Smooth muscle cell (in vitro differentiated cells): ENCODE results near the gene ADD3. TPM values are rescaled to one million over a fixed set of nuclear protein-coding genes. Genes with fewer than 3 reads are reported as not detected.
A peak's percentile ranks its signal among the peaks of the same experiment; 100 is the strongest.
"Not testable (repeated sequence)": the region's sequence is repeated elsewhere in the genome, so short reads cannot be mapped to it uniquely, and the experiment has no call there.

Experiments
- DNase-seq: peaks from one replicate; lab custom pipeline; 2025; ENCODE audit not compliant: unreplicated experiment; lab: John Stamatoyannopoulos, UW
- H2AFZ ChIP-seq: fragments of 200-600 bp; sonication (generic); 2 replicates; pipeline ENCODE4 v1.6.0; 2016; ENCODE audit warnings: antibody characterized with exemption, low read depth, mild to moderate bottlenecking
- H3F3A ChIP-seq: fragments of 200-600 bp; sonication (generic); 2 replicates; pipeline ENCODE4 v1.6.0; 2017; ENCODE audit warnings: antibody characterized with exemption, low read depth
- H3K27ac ChIP-seq: fragments of 200-600 bp; sonication (generic); 2 replicates; pipeline ENCODE4 v1.5.1; 2016; ENCODE audit warnings: low read depth, mild to moderate bottlenecking
- H3K27me3 ChIP-seq: fragments of 200-600 bp; sonication (generic); 2 replicates; pipeline ENCODE4 v1.6.1; 2016; ENCODE audit warnings: low read depth, mild to moderate bottlenecking
- H3K36me3 ChIP-seq: fragments of 200-600 bp; sonication (generic); 2 replicates; pipeline ENCODE4 v1.5.1; 2016; ENCODE audit warnings: low read depth
- H3K4me1 ChIP-seq: fragments of 200-600 bp; sonication (generic); 2 replicates; pipeline ENCODE4 v1.5.1; 2016; ENCODE audit warnings: low read depth
- H3K4me2 ChIP-seq: fragments of 200-600 bp; sonication (generic); 2 replicates; pipeline ENCODE4 v1.6.0; 2016; ENCODE audit warnings: mild to moderate bottlenecking
- H3K4me3 ChIP-seq: fragments of 200-600 bp; sonication (generic); 2 replicates; pipeline ENCODE4 v1.5.1; 2016; ENCODE audit warnings: mild to moderate bottlenecking
- H3K79me2 ChIP-seq: fragments of 200-600 bp; sonication (generic); 2 replicates; pipeline ENCODE4 v1.6.0; 2016; ENCODE audit warnings: low read depth, mild to moderate bottlenecking
- H3K9ac ChIP-seq: fragments of 200-600 bp; sonication (generic); 2 replicates; pipeline ENCODE4 v1.6.0; 2016; ENCODE audit warnings: low read depth
- H3K9me3 ChIP-seq: fragments of 200-600 bp; sonication (generic); replicated peaks from 2 replicates; pipeline ENCODE4 v1.5.1; 2016; ENCODE audit warnings: low read depth
- H4K20me1 ChIP-seq: fragments of 200-600 bp; sonication (generic); 2 replicates; pipeline ENCODE4 v1.6.0; 2016; ENCODE audit warnings: low read depth
- CTCF ChIP-seq: fragments of 200-600 bp; sonication (generic); IDR thresholded peaks from 2 replicates; pipeline ENCODE4 v1.5.1; 2017; ENCODE audit warnings: borderline replicate concordance, mild to moderate bottlenecking, antibody characterized with exemption; ENCODE audit not compliant: insufficient read depth, poor library complexity, severe bottlenecking
- WGBS: methylation state at CpG from one replicate; pipeline ENCODE4 v1.1.7; 2016; ENCODE audit warnings: low lambda C conversion rate; 5-methylcytosine and 5-hydroxymethylcytosine counted together
- polyA plus RNA-seq: library from polyadenylated mRNA; unstranded; fragments of >200 nt; fragmentation: Nextera tagmentation; extraction: Ambion mirVana; gene quantifications from 2 replicates; pipeline ENCODE4 v1.2.1, GENCODE V29; 2016
- total RNA-seq: library from RNA; depleted of rRNA; stranded (reverse); fragments of >200 nt; gene quantifications from 2 replicates; pipeline ENCODE4 v1.2.3, GENCODE V29; 2014

The ADD3 gene
- total and polyA plus RNA-seq, 2 experiments from 2014 or later = 75.0 to 155 TPM

DNA sequence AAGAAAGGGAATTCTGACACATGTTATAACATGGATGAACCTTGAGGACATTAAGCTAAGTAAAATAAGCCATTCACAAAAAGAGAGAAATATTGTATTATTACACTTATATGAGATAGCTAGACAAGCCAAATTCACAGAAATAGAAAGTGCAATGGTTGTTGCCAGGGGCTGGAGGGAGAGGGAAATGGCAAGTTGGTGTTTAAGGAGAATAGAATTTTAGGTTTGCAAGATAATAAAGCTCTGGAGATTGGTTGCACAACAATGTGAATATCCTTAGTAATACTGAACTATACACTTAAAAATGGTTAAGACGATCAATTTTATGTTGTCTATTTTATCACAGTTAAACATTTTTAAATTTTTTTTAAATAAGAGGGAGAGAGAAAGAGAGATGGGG lies 25.0 kb upstream of the ADD3 start:
- Histone ChIP-seq H3K79me2 (no peaks in the 10 kb centered on the region), H3K4me2 (peak overlapping the region; percentile 73), H3F3A (peaks cover 15% of the 10 kb centered on the region), H3K4me1 (peaks cover 31% of the 10 kb centered on the region), H3K9me3 (no peaks in the 10 kb centered on the region), H3K4me3 (no peak overlapping the region), H3K9ac (no peak overlapping the region), H4K20me1 (no peaks in the 10 kb centered on the region), H3K27me3 (no peaks in the 10 kb centered on the region), H3K36me3 (no peaks in the 10 kb centered on the region), H3K27ac (peak overlapping the region; percentile 77), H2AFZ (peak overlapping the region; percentile 85)
- 100% methylated on average over 1 of the region's 1 CpG for WGBS
- no peak for DNase-seq
- no peak for TF ChIP-seq CTCF

DNA sequence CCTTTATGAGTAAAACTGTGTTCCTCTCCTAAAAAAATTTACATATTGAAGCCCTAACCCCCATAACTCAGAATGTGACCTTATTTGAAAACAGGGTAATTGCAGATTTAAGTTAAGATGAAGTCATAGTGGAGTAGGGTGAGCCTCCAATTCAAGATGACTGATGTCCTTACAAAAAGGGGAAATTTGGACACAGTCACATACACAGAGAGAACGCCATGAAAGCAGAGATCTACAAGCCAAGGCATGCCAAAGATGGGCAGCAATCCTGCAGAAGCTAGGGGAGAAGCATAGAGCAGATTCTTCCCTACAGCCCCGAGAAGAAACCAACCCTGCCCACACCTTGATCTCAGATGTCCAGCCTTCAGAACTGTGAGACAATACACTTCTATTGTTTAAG lies 23.8 kb upstream of the ADD3 start:
- H2AFZ ChIP-seq = no peak overlapping the region
- no peak overlapping the region for H3K9ac ChIP-seq
- no peak overlapping the region for H3K4me2 ChIP-seq
- no peaks in the 10 kb centered on the region for H3K27me3 ChIP-seq
- no peaks in the 10 kb centered on the region for H3K9me3 ChIP-seq
- H3K4me1 ChIP-seq = peaks cover 28% of the 10 kb centered on the region
- peaks cover 15% of the 10 kb centered on the region for H3F3A ChIP-seq
- no peaks in the 10 kb centered on the region for H3K79me2 ChIP-seq
- H3K36me3 ChIP-seq = no peaks in the 10 kb centered on the region
- H4K20me1 ChIP-seq = no peaks in the 10 kb centered on the region
- H3K4me3 ChIP-seq = no peak overlapping the region
- WGBS = 79% methylated on average over 2 of the region's 2 CpGs
- H3K27ac ChIP-seq = no peak overlapping the region
- no peak for TF ChIP-seq CTCF
- no peak for DNase-seq

DNA sequence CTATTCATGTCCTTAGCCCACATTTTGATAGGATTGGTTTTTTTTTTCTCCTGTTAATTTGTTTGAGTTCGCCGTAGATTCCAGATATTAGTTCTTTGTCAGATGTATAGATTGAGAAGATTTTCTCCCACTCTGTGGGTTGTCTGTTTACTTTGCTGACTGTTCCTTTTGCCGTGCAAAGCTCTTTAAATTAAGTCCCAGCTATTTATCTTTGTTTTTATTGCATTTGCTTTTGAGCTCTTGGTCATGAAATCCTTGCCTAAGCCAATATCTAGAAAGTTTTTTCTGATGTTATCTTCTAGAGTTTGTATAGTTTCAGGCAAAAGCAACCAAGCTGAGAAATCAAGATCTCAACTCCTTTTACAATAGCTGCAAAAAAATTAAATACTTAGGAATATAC lies 22.0 kb upstream of the ADD3 start:
- not testable (repeated sequence) for H3K36me3 ChIP-seq, DNase-seq, H3K79me2 ChIP-seq, H4K20me1 ChIP-seq, H2AFZ ChIP-seq, H3K4me2 ChIP-seq, H3K9me3 ChIP-seq, H3K4me3 ChIP-seq, H3K27me3 ChIP-seq, H3K9ac ChIP-seq
- Histone ChIP-seq H3K27ac (peak overlapping the region; percentile 93), H3F3A (peaks cover 15% of the 10 kb centered on the region), H3K4me1 (peaks cover 18% of the 10 kb centered on the region)
- 22% methylated on average over 3 of the region's 3 CpGs for WGBS

DNA sequence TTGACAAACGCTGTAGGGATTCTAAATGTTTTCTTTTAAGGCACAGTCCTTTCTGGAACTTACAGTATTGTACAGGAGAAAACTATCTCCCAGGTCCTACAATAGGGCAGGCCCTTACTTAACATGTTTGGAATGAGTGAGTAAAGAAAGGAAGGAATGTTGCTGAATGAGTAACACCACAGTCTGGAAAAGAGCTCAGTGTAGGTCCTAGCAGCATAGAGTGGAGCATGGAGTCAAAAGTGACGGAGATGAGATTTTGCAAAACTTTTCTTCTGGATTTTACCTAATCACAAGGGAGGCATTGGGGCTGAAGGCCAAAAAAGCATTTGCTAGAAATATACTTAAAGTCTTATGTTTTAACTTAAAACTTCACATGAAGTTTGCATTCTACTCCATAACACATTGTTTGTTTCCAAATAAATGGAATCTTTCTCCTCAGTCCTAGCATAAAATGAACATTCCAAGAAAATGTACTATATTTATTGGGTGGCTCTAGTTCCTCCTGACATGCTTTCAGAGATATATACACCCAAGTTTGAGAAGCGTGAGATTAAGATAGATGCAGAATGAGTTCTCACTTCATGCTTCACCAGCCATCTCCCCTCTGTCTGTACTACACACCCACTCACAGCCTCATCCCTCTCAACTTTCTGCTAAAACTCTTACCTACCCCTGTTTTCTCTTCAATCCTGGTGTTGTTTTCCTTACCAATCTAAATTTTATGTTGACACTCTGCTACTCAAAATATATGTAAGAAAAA lies 20.2 kb upstream of the ADD3 start:
- no peak overlapping the region for H3K4me3 ChIP-seq
- H3K4me2 ChIP-seq = peak overlapping the region; percentile 61
- H3F3A ChIP-seq = peaks cover 30% of the 10 kb centered on the region
- peak overlapping the region; percentile 12 for H2AFZ ChIP-seq
- TF ChIP-seq CTCF = no peak
- DNase-seq = no peak
- no peaks in the 10 kb centered on the region for H4K20me1 ChIP-seq
- H3K4me1 ChIP-seq = peaks cover 12% of the 10 kb centered on the region
- H3K27ac ChIP-seq = peak overlapping the region; percentile 93
- no peaks in the 10 kb centered on the region for H3K36me3 ChIP-seq
- H3K9ac ChIP-seq = peak overlapping the region; percentile 74
- no peaks in the 10 kb centered on the region for H3K27me3 ChIP-seq
- H3K79me2 ChIP-seq = no peaks in the 10 kb centered on the region
- H3K9me3 ChIP-seq = no peaks in the 10 kb centered on the region
- WGBS = 37% methylated on average over 3 of the region's 3 CpGs
